SK-N-SH (cell line): ENCODE data around the gene SKP2. TPM values are rescaled to one million over a fixed set of nuclear protein-coding genes. Genes with fewer than 3 reads are reported as not detected.
"Not testable (repeated sequence)": the region's sequence is repeated elsewhere in the genome, so short reads cannot be mapped to it uniquely, and the experiment has no call there.

ENCODE experiments used
- CTCF ChIA-PET: fragments of 300-600, 350-600 bp; formaldehyde crosslinking; extraction: SDS; loops from one replicate; lab custom pipeline; 2021; lab: Yijun Ruan, JAX
- POLR2A ChIA-PET: fragments of 350-600 bp; sonication (Branson Sonifier 250); formaldehyde crosslinking; extraction: SDS; loops from one replicate; lab custom pipeline; 2020; ENCODE audit warnings: antibody characterized with exemption, inconsistent platforms; lab: Yijun Ruan, JAX
- DNase-seq: peaks from one replicate; pipeline ENCODE4 v3.0.0; 2012
- H2AFZ ChIP-seq: fragments of 200-600 bp; sonication (generic); 2 replicates; pipeline ENCODE4 v1.8.1; 2016; ENCODE audit warnings: antibody characterized with exemption, mild to moderate bottlenecking, low read depth
- H3F3A ChIP-seq: fragments of 200-600 bp; sonication (generic); replicated peaks from 2 replicates; pipeline ENCODE3; 2016; ENCODE audit warnings: antibody characterized with exemption, mild to moderate bottlenecking; ENCODE audit not compliant: insufficient read depth
- H3K27ac ChIP-seq, 2 experiments: fragments of 200-500 bp in 1 of 2; fragments of 200-600 bp in 1 of 2; sonication (Bioruptor generic) in 1 of 2; sonication (generic), shearing (Covaris generic) in 1 of 2; 2 replicates each; pipeline versions ENCODE4 v1.5.1 to v1.6.1; 2014 to 2016; ENCODE audit warnings: low read depth in 2 of 2, inconsistent platforms in 1 of 2, low read length in 1 of 2, mild to moderate bottlenecking in 1 of 2, mixed read lengths in 1 of 2
- H3K27me3 ChIP-seq: fragments of 200-600 bp; sonication (generic), shearing (Covaris generic); 2 replicates; pipeline ENCODE4 v1.6.1; 2016; ENCODE audit warnings: mixed run types; ENCODE audit not compliant: insufficient read depth
- H3K36me3 ChIP-seq, 2 experiments: fragments of 200-500 bp in 1 of 2; fragments of 200-600 bp in 1 of 2; sonication (Bioruptor generic) in 1 of 2; sonication (generic) in 1 of 2; replicated peaks in 1 of 2; 2 replicates each; pipeline versions ENCODE3 to v1.5.1; 2014 to 2016; ENCODE audit warnings: low read length in 1 of 2, mild to moderate bottlenecking in 1 of 2; ENCODE audit not compliant: insufficient read depth in 2 of 2, control insufficient read depth in 1 of 2
- H3K4me1 ChIP-seq, 2 experiments: fragments of 200-500 bp in 1 of 2; fragments of 200-600 bp in 1 of 2; sonication (Bioruptor generic) in 1 of 2; sonication (generic), shearing (Covaris generic) in 1 of 2; 2 replicates each; pipeline versions ENCODE4 v1.5.1 to v1.6.1; 2014 to 2016; ENCODE audit warnings: low read depth in 1 of 2, low read length in 1 of 2, mixed run types in 1 of 2; ENCODE audit not compliant: insufficient read depth in 2 of 2, control insufficient read depth in 1 of 2
- H3K4me2 ChIP-seq: fragments of 200-600 bp; sonication (generic), shearing (Covaris generic); 2 replicates; pipeline ENCODE4 v1.6.1; 2017; ENCODE audit warnings: mixed run types
- H3K4me3 ChIP-seq, 2 experiments: fragments of 200-500 bp in 1 of 2; fragments of 200-600 bp in 1 of 2; sonication (Bioruptor generic) in 1 of 2; sonication (generic), shearing (Covaris generic) in 1 of 2; 2 replicates each; pipeline versions ENCODE4 v1.5.1 to v1.8.1; 2014 to 2016; ENCODE audit warnings: low read depth in 2 of 2, inconsistent platforms in 1 of 2, low read length in 1 of 2, mild to moderate bottlenecking in 1 of 2, mixed read lengths in 1 of 2, moderate library complexity in 1 of 2
- H3K79me2 ChIP-seq: fragments of 200-600 bp; sonication (generic); 2 replicates; pipeline ENCODE4 v1.8.1; 2017; ENCODE audit warnings: mild to moderate bottlenecking; ENCODE audit not compliant: insufficient read depth
- H3K9ac ChIP-seq: fragments of 200-600 bp; sonication (generic); 2 replicates; pipeline ENCODE4 v1.6.1; 2017; ENCODE audit warnings: mixed run types
- H3K9me2 ChIP-seq: fragments of 200-600 bp; sonication (generic); 2 replicates; pipeline ENCODE4 v1.6.1; 2017; ENCODE audit warnings: mixed run types
- H3K9me3 ChIP-seq: fragments of 200-600 bp; sonication (generic); 2 replicates; pipeline ENCODE4 v1.6.1; 2017; ENCODE audit warnings: mixed run types, mild to moderate bottlenecking, moderate library complexity
- H4K20me1 ChIP-seq: fragments of 200-600 bp; sonication (generic); 2 replicates; pipeline ENCODE4 v1.6.1; 2017; ENCODE audit warnings: mild to moderate bottlenecking, mixed run types; ENCODE audit not compliant: insufficient read depth
- CHD2 ChIP-seq: fragments of 150-350 bp; IDR thresholded peaks from 2 replicates; pipeline ENCODE4 v1.6.1; 2018; ENCODE audit warnings: low read length; ENCODE audit not compliant: partially characterized antibody
- ELF1 ChIP-seq: IDR thresholded peaks from 2 replicates; pipeline ENCODE4 v1.4.0; 2012
- FOSL2 ChIP-seq: IDR thresholded peaks from 2 replicates; pipeline ENCODE4 v1.4.0; 2012; ENCODE audit warnings: low read depth, mild to moderate bottlenecking, moderate library complexity, borderline replicate concordance
- FOXM1 ChIP-seq: IDR thresholded peaks from 2 replicates; pipeline ENCODE4 v1.4.0; 2012; ENCODE audit warnings: low read depth, mild to moderate bottlenecking
- GABPA ChIP-seq: IDR thresholded peaks from 2 replicates; pipeline ENCODE4 v1.4.0; 2012; ENCODE audit warnings: low read depth, mild to moderate bottlenecking
- GATA2 ChIP-seq: sonication (generic); formaldehyde crosslinking; IDR thresholded peaks from 2 replicates; pipeline ENCODE4 v1.5.0; 2020; ENCODE audit warnings: mild to moderate bottlenecking, missing genetic modification reagents
- JUND ChIP-seq: IDR thresholded peaks from 2 replicates; pipeline ENCODE4 v1.4.0; 2012
- MEF2A ChIP-seq: IDR thresholded peaks from 2 replicates; pipeline ENCODE4 v1.4.0; 2012; ENCODE audit warnings: low read depth, borderline replicate concordance
- MXI1 ChIP-seq: IDR thresholded peaks from 2 replicates; pipeline ENCODE4 v1.6.1; 2012; ENCODE audit warnings: mild to moderate bottlenecking, low read depth, low read length, improper control_type of control experiment
- NFIC ChIP-seq: IDR thresholded peaks from 2 replicates; pipeline ENCODE4 v1.4.0; 2012; ENCODE audit warnings: borderline replicate concordance
- POLR2AphosphoS5 ChIP-seq: IDR thresholded peaks from 2 replicates; pipeline ENCODE4 v1.6.1; 2012; ENCODE audit warnings: low read depth, low read length
- RAD21 ChIP-seq: IDR thresholded peaks from 2 replicates; pipeline ENCODE4 v1.6.1; 2012; ENCODE audit warnings: mild to moderate bottlenecking, low read length
- RCOR1 ChIP-seq: fragments of 150-350 bp; IDR thresholded peaks from 2 replicates; pipeline ENCODE4 v1.6.1; 2017; ENCODE audit warnings: antibody characterized with exemption, low read length
- SIN3A ChIP-seq: IDR thresholded peaks from 2 replicates; pipeline ENCODE4 v1.6.1; 2012; ENCODE audit warnings: low read depth, mild to moderate bottlenecking, low read length, moderate library complexity, borderline replicate concordance
- SMC3 ChIP-seq: IDR thresholded peaks from 2 replicates; pipeline ENCODE4 v1.6.1; 2012; ENCODE audit warnings: low read depth, low read length, improper control_type of control experiment
- TEAD4 ChIP-seq: IDR thresholded peaks from 2 replicates; pipeline ENCODE4 v1.4.0; 2012; ENCODE audit warnings: mild to moderate bottlenecking, borderline replicate concordance; ENCODE audit not compliant: insufficient read depth
- YY1 ChIP-seq: IDR thresholded peaks from 2 replicates; pipeline ENCODE4 v1.4.0; 2012; ENCODE audit warnings: low read depth, mild to moderate bottlenecking
- WGBS: methylation state at CpG from one replicate; pipeline ENCODE4 v1.1.6; 2017; ENCODE audit warnings: low lambda C conversion rate; 5-methylcytosine and 5-hydroxymethylcytosine counted together
- polyA plus RNA-seq, 3 experiments: library from polyadenylated mRNA; depleted of rRNA; stranded (reverse); fragments of >200 nt; gene quantifications; 2 replicates each; pipeline ENCODE4 v1.2.3, GENCODE V29; 2012
- TF ChIP-seq, protein P1 (sequence below): fragments of 150-350 bp; IDR thresholded peaks from 2 replicates; pipeline ENCODE4 v1.6.1; 2016; ENCODE audit warnings: mild to moderate bottlenecking, low read depth, low read length

Gene SKP2
- polyA plus RNA-seq, 1 of the 3 experiments (the other 2 are of a cell fraction) = 12.4 TPM

DNA sequence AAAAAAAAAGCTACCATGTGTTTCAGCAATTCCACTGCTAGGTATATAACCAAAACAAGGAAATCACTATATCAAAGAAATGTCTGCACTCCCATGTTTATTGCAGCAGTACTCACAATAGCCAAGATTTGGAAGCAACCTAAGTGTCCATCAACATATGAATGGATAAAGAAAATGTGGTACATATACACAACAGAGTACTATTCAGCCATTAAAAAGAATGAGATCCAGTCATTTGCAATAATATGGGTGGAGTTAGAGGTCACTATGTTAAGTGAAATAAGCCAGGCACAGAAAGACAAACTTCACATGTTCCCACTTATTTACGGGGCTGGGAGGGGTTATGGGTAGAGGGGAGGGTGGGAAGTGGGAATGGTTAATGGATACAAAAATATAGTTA is 18.9 kb upstream of the SKP2 start:
- H3F3A ChIP-seq, H3K4me1 ChIP-seq, H4K20me1 ChIP-seq, DNase-seq, H3K27ac ChIP-seq, H2AFZ ChIP-seq, H3K27me3 ChIP-seq, H3K4me2 ChIP-seq, H3K4me3 ChIP-seq, H3K9me3 ChIP-seq, H3K79me2 ChIP-seq, H3K9ac ChIP-seq, H3K9me2 ChIP-seq, POLR2A ChIA-PET: not testable (repeated sequence)
- 94% methylated on average over 1 of the region's 1 CpG for WGBS
- CTCF ChIA-PET = interaction anchor here (1.0 kb wide), 1 partner anchor 54 kb away, joined by 3 read pairs; no protein-coding TSS in a partner anchor
- peaks cover 5 to 10% of the 10 kb centered on the region in 2 experiments for H3K36me3 ChIP-seq

GRCh38 chr5:36135988-36136387 is 15.9 kb upstream of the SKP2 start:
- H4K20me1 ChIP-seq = no peaks in the 10 kb centered on the region
- no peak overlapping the region for H2AFZ ChIP-seq
- no peaks in the 10 kb centered on the region for H3K4me1 ChIP-seq
- POLR2A ChIA-PET = no interaction called here
- no peak for DNase-seq
- CTCF ChIA-PET = no interaction called here
- WGBS = 79% methylated on average over 3 of the region's 3 CpGs
- no peaks in the 10 kb centered on the region for H3F3A ChIP-seq
- no peak overlapping the region for H3K9ac ChIP-seq
- no peak overlapping the region for H3K4me2 ChIP-seq
- H3K27me3 ChIP-seq = no peaks in the 10 kb centered on the region
- 0 out of 2 replicates have a peak, but pooled peaks cover 4% of the 10 kb centered on the region for H3K9me2 ChIP-seq
- TF ChIP-seq TEAD4 (no peak), FOXM1 (no peak), YY1 (no peak), MEF2A (no peak), SMC3 (no peak), NFIC (no peak), RAD21 (no peak), ELF1 (no peak), GATA2 (CRISPR knock-in tag) (no peak), SIN3A (no peak), MXI1 (no peak), POLR2AphosphoS5 (no peak), JUND (no peak), CHD2 (no peak), GABPA (no peak), FOSL2 (no peak), RCOR1 (no peak)
- TF ChIP-seq, all 33 proteins: peak for 0
- no peak overlapping the region for H3K27ac ChIP-seq
- H3K36me3 ChIP-seq = peaks cover 11 to 17% of the 10 kb centered on the region in 2 experiments
- H3K9me3 ChIP-seq = no peaks in the 10 kb centered on the region
- H3K4me3 ChIP-seq = no peak overlapping the region
- H3K79me2 ChIP-seq = no peaks in the 10 kb centered on the region

DNA sequence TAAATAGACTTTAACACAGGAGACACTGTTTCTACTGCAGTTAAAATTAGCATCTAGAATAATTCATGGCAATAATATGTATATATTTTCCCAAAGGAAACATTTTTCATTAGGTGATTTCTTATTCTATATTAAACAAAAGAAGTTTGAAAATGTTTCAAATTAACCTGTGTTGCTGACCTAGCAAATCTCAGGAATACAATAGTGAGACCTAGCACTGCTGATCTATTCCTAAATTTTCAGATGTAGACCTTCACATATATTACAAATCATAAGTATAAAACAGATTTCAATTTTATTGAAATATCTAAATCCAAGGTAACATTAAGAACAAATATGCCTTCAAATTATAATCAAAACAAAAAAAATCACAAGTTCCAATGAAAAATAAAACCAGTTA is 15.3 kb upstream of the SKP2 start:
- Histone ChIP-seq H2AFZ (no peak overlapping the region), H3K4me3 (no peak overlapping the region), H3K4me2 (no peak overlapping the region), H3K9ac (no peak overlapping the region), H3K27ac (no peak overlapping the region), H3K9me2 (0 out of 2 replicates have a peak, but pooled peaks cover 4% of the 10 kb centered on the region), H3K9me3 (no peaks in the 10 kb centered on the region)
- POLR2A ChIA-PET = no interaction called here
- TF ChIP-seq, protein P1, sequence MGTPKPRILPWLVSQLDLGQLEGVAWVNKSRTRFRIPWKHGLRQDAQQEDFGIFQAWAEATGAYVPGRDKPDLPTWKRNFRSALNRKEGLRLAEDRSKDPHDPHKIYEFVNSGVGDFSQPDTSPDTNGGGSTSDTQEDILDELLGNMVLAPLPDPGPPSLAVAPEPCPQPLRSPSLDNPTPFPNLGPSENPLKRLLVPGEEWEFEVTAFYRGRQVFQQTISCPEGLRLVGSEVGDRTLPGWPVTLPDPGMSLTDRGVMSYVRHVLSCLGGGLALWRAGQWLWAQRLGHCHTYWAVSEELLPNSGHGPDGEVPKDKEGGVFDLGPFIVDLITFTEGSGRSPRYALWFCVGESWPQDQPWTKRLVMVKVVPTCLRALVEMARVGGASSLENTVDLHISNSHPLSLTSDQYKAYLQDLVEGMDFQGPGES = no peak
- TF ChIP-seq, all 33 proteins: peak for 0
- no peak for DNase-seq
- Histone ChIP-seq H3K27me3 (no peaks in the 10 kb centered on the region), H3K4me1 (no peaks in the 10 kb centered on the region), H3K79me2 (no peaks in the 10 kb centered on the region), H4K20me1 (no peaks in the 10 kb centered on the region), H3K36me3 (peaks cover 15 to 22% of the 10 kb centered on the region in 2 experiments), H3F3A (no peaks in the 10 kb centered on the region)
- CTCF ChIA-PET = no interaction called here
